WERI-Rb-1 (cell line): Measurements from ENCODE around the gene CPLX3.

Experiments
- DNase-seq: peaks from one replicate; pipeline ENCODE4 v3.0.0-alpha.2; 2020
- H3K27ac ChIP-seq: fragments of 250-450 bp; sonication (Bioruptor Pico); 2 replicates; pipeline ENCODE4 v1.5.1; 2020; ENCODE audit warnings: mild to moderate bottlenecking, moderate library complexity
- H3K27me3 ChIP-seq: fragments of 250-450 bp; sonication (Bioruptor Pico); 2 replicates; pipeline ENCODE4 v1.5.1; 2021; ENCODE audit warnings: mild to moderate bottlenecking, low read depth, moderate library complexity; ENCODE audit not compliant: insufficient read depth, severe bottlenecking
- H3K36me3 ChIP-seq: fragments of 250-450 bp; sonication (Bioruptor Pico); 2 replicates; pipeline ENCODE4 v1.5.1; 2020; ENCODE audit warnings: mild to moderate bottlenecking, moderate library complexity
- H3K4me3 ChIP-seq: 2 replicates; pipeline ENCODE4 v1.5.1; 2011; ENCODE audit warnings: low read depth, mild to moderate bottlenecking, control low read depth, low read length
- H3K9me3 ChIP-seq: fragments of 250-450 bp; sonication (Bioruptor Pico); 2 replicates; pipeline ENCODE4 v1.5.1; 2021; ENCODE audit warnings: mild to moderate bottlenecking, moderate library complexity; ENCODE audit not compliant: severe bottlenecking
- TF ChIP-seq, protein P1 (sequence below): IDR thresholded peaks from 2 replicates; pipeline ENCODE4 v1.5.1; 2011; ENCODE audit warnings: low read depth, mild to moderate bottlenecking, control low read depth, inconsistent platforms, low read length

The CPLX3 gene

DNA sequence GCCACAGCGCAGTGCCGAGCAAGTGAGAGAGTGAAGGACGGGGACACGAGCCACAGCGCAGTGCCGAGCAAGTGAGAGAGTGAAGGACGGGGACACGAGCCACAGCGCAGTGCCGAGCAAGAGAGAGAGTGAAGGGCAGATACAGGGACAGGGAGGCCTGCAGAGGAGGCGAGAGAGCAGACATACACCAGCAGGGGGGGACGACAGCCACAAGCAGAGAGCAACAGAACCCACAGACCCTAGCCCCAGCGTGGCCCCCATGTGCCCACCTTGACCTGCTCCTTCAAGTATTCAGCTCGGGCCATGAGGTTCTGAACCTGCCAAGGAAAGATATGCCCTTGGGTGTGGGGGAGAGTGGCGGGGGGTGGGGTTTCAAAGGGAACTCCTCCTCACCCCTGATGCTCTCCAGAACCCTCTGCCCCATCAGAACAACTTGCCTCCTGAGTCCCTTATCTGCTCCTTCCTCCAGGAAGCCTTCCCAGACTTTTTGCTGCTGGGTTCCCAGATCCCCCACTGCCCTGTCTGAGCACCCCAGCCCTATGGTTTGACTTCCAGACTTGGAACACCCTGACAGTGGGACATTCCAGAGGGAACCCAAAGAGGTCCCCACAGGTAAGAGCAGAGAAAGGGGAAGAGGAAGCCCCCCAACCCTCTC, 11.2 kb downstream of the CPLX3 start:
- Histone ChIP-seq H3K4me3 (no peak overlapping the region), H3K27me3 (no peaks in the 10 kb centered on the region), H3K9me3 (no peaks in the 10 kb centered on the region), H3K36me3 (peaks cover 48% of the 10 kb centered on the region), H3K27ac (no peak overlapping the region)
- DNase-seq = no peak
- TF ChIP-seq, protein P1, sequence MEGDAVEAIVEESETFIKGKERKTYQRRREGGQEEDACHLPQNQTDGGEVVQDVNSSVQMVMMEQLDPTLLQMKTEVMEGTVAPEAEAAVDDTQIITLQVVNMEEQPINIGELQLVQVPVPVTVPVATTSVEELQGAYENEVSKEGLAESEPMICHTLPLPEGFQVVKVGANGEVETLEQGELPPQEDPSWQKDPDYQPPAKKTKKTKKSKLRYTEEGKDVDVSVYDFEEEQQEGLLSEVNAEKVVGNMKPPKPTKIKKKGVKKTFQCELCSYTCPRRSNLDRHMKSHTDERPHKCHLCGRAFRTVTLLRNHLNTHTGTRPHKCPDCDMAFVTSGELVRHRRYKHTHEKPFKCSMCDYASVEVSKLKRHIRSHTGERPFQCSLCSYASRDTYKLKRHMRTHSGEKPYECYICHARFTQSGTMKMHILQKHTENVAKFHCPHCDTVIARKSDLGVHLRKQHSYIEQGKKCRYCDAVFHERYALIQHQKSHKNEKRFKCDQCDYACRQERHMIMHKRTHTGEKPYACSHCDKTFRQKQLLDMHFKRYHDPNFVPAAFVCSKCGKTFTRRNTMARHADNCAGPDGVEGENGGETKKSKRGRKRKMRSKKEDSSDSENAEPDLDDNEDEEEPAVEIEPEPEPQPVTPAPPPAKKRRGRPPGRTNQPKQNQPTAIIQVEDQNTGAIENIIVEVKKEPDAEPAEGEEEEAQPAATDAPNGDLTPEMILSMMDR = peak; percentile 33

DNA sequence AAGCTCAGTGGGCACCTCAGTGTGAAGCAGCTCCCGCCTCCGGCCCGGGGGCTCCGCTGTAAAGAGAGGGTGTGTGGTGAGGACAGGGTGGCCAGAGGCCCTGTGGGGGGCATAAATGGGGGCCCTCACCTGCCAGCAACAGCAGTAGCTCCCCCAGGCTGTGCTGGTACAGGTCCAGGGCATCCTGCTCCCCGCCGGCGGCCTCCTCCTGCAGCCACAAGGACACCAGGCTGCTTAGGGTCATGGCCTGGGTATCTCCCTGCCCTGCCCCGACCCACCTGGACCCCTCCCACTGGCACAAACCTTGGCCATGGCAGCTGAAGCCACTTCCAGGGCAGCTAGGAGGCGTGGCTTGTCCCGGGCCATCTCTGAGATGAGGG, 11.7 kb downstream of the CPLX3 start:
- no peak for DNase-seq
- H3K27me3 ChIP-seq = no peaks in the 10 kb centered on the region
- H3K27ac ChIP-seq = no peak overlapping the region
- H3K4me3 ChIP-seq = no peak overlapping the region
- peaks cover 48% of the 10 kb centered on the region for H3K36me3 ChIP-seq
- no peaks in the 10 kb centered on the region for H3K9me3 ChIP-seq
- TF ChIP-seq, protein P1 = no peak

DNA sequence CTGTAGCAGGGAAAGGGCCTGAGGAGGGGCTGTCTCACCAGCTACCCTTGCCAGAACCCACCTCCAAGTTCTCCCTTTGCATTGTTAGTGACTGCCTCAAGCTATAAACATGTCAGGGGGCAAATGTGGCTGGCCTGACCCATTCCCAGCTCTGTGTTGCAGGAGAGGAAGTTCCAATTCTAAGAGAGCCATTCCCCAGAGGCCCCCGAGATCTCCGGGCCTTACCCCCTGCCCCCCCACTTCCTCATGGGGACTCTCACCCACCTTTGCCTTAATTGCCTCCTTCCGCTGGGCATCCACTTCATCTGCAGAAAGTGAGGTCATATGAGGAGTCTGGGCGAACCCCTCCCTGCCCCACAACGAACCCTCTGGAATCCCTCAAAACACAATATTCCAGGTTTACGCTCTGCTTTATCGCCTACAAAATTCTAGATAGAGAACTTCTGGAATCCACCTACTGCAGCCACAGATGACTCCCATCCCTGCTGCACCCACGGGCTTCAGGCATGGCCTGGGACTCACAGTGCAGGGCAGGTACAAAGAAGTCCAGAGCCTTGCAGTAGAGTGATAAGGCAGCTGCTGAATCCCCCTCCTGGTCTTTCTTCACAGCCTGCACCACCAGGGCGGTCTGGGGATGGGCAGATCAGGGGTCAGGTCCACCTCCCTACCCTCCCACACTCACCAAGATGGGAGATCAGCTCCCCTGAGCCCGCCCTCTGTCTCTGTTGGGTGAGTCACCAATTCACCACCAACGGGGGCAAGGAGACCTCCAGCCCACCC, 12.5 kb downstream of the CPLX3 start:
- Histone ChIP-seq H3K36me3 (peaks cover 48% of the 10 kb centered on the region), H3K9me3 (no peaks in the 10 kb centered on the region), H3K4me3 (no peak overlapping the region), H3K27me3 (no peaks in the 10 kb centered on the region), H3K27ac (no peak overlapping the region)
- DNase-seq = no peak
- TF ChIP-seq, protein P1 = no peak

DNA sequence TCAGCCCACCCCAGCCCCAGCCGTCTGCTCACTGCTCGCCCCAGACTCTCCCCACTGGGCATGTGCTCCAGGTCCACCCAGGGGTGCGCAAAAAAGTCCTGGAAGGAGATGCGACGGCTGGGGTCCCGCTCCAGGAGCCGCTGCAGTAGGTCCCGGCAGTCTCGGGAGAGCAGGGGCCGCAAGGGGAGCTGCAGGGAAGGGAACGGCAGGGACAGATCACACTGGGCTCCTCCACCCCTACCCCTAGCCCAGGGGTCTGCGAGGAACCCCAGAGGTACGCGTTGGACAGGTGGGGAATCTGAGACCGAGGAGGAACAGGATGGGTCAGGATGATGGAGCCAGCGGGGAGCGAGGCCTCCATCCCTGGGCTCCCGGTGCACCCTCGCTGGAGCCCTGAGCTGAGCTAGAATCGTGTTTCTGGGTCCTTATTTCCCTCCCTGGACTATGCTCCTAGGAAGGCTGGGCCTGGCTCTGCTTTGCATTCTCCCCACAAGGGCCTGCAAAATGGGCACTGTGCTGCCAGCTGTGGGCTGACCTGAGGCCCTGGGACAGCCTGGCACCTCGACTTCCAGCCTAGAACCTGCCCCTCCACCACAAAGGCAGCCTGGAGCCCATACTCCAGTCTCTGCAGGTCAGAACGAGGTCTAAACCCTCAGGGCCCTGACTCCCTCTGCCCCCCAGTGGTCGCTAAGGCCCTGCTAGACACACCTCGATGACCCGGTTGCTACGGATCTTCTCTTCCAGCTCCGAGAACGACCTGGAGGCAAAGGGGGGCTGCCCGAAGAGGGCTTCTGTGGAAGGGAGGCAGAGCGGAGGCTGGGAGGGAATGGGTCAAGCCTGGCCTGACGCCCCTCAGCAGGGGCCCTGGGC, 13.3 kb downstream of the CPLX3 start:
- peak; percentile 56 for DNase-seq
- TF ChIP-seq, protein P1 = peak; percentile 58
- Histone ChIP-seq H3K36me3 (peaks cover 48% of the 10 kb centered on the region), H3K27me3 (no peaks in the 10 kb centered on the region), H3K27ac (no peak overlapping the region; the same call in 1 of the 2 replicates), H3K9me3 (no peaks in the 10 kb centered on the region), H3K4me3 (no peak overlapping the region)

DNA sequence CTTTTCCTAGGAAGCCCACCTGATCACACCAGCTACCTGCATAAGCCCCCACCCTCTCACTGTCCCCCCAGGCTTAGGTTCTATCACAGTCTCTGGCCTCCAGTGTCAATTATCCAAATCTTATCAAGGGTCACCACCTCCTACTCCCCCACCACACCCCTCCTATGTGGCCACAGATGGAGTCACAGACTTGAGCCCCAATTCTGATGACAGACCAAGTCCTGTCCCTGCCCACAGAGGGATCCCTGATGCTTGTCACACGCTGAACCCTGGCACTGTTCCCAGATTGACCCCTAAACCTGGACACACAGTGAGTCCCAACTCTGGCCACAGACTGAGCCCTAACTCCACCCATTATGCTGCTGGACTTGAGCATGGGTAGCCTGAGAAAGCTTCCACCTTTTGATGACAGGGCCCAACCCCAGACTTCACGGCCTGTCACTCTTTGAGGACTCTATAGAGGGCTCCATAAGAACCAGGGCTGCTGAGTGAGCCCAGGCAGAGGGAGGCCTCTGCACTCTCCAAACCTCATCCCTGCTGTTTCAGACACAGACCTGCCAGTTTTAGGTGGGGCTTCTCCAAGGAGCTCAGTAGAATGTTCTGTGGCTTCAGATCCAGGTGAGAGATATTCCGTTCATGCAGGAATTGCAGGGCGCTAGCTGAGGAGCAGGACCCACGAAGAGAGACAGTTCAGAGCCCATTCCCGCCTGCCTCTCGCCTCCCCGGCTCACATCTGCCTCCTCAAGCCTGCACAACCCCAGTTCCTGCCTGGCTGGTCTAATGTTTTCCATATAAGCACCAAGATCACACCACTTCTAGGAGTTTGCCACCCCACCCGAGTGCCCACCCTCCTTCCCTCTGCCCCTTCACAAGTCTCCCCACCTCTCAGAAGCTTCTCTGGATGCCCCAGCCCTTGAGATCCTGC, 14.7 kb downstream of the CPLX3 start:
- no peaks in the 10 kb centered on the region for H3K9me3 ChIP-seq
- no peaks in the 10 kb centered on the region for H3K27me3 ChIP-seq
- DNase-seq = no peak
- H3K36me3 ChIP-seq = peaks cover 52% of the 10 kb centered on the region
- TF ChIP-seq, protein P1 = no peak
- no peak overlapping the region for H3K4me3 ChIP-seq
- no peak overlapping the region for H3K27ac ChIP-seq
